ENCODE measurements around the gene PDXDC1. TPM values are rescaled to one million over a fixed set of nuclear protein-coding genes. Genes with fewer than 3 reads are reported as not detected.
"Not testable (repeated sequence)": the region's sequence is repeated elsewhere in the genome, so short reads cannot be mapped to it uniquely, and the experiment has no call there.

The PDXDC1 gene
- total and polyA plus RNA-seq, 4 donors = 35.7 to 109 (median 69.6) TPM

DNA sequence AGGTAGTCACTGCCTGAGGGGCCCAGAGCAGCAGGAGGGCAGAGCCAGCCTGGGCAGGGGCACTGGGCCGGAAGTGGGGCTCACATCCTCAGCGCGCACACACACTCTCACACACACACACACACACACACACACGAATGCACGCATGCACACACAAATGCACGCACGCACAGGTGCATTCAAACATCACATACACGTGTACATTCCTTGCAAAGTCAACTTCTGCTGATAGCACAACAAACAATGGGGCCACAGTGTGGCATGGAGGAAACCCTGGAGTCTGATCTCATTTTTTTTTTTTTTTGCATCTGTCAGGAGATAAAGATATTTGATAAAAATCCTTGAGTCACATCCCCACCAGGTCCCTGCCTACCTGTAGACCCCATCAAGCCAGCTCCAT lies 182.8 kb downstream of the PDXDC1 start:
- not testable (repeated sequence) for H3K4me1 ChIP-seq (ENCODE audit: control insufficient read depth in 5 of 5, insufficient read depth in 5 of 5, low read length in 5 of 5); H3K9me3 ChIP-seq (ENCODE audit: control insufficient read depth in 4 of 4, insufficient read depth in 3 of 4, low read length in 3 of 4); H3K27ac ChIP-seq (ENCODE audit: low read depth in 1 of 2, low read length in 1 of 2); H3K36me3 ChIP-seq (ENCODE audit: control insufficient read depth in 4 of 4, insufficient read depth in 4 of 4, low read length in 4 of 4); H3K9ac ChIP-seq (ENCODE audit: insufficient read depth in 1 of 2, low read length in 2 of 2); H3K4me3 ChIP-seq; H3K27me3 ChIP-seq (ENCODE audit: control insufficient read depth in 3 of 3, insufficient read depth in 3 of 3, low read length in 2 of 3); DNase-seq; ATAC-seq (ENCODE audit: insufficient read depth, low FRiP score)
- 82 to 93% methylated on average over 7 to 8 of the region's 8 CpGs for WGBS, 2 donors

DNA sequence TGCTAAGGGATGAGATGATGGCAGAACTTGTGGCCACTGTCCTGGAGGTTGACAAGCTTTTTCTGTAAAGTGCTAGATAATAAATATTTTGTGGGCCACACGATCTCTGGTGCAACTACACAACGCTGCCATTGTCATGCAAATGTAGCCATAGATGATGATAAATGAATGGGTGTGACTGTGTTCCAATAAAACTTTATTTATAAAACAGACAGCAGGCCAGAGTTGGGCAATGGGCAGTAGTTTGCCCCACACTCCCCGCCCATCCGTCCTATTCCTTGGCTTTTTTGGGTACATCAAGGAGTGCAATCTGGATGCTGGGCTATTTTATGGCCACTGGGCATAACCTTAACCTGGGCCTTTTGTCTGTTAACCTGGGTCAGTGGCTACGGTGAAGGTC lies 184.8 kb downstream of the PDXDC1 start:
- 95% methylated on average over 4 to 5 of the region's 5 CpGs for WGBS, 2 donors
- ATAC-seq (ENCODE audit: insufficient read depth, low FRiP score) = not testable (repeated sequence)

DNA sequence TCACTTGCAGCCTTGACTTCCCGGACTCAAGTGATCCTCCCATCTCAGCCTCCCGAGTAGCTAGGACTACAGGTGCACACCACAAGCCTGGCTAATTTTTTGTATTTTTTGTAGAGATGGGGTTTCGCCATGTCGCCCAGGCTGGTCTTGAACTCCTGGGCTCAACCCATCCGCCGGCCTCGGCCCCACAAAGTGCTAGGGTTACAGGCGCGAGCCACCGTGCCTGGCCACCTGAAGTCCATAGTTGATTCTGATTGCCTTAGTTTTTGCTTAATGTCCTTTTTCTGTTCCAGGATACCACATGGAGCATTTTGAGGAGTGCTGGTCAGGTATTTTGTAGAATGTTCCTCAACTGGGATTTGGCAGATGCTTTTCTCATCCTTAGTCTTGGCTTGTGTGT lies 185.7 kb downstream of the PDXDC1 start:
- not testable (repeated sequence) for H3K36me3 ChIP-seq (ENCODE audit: control insufficient read depth in 4 of 4, insufficient read depth in 4 of 4, low read length in 4 of 4); H3K4me1 ChIP-seq (ENCODE audit: control insufficient read depth in 5 of 5, insufficient read depth in 5 of 5, low read length in 5 of 5); DNase-seq; H3K27me3 ChIP-seq (ENCODE audit: control insufficient read depth in 3 of 3, insufficient read depth in 3 of 3, low read length in 2 of 3); H3K4me3 ChIP-seq; H3K9me3 ChIP-seq (ENCODE audit: control insufficient read depth in 4 of 4, insufficient read depth in 3 of 4, low read length in 3 of 4); ATAC-seq (ENCODE audit: insufficient read depth, low FRiP score); H3K27ac ChIP-seq (ENCODE audit: low read depth in 1 of 2, low read length in 1 of 2); H3K9ac ChIP-seq (ENCODE audit: insufficient read depth in 1 of 2, low read length in 2 of 2)
- 93 to 98% methylated on average over 6 to 8 of the region's 10 CpGs for WGBS, 2 donors

More for the DNA sequence above, 184.8 kb downstream of the PDXDC1 start:
- H3K9ac ChIP-seq (ENCODE audit: insufficient read depth in 1 of 2, low read length in 2 of 2); DNase-seq; H3K9me3 ChIP-seq (ENCODE audit: control insufficient read depth in 4 of 4, insufficient read depth in 3 of 4, low read length in 3 of 4); H3K36me3 ChIP-seq (ENCODE audit: control insufficient read depth in 4 of 4, insufficient read depth in 4 of 4, low read length in 4 of 4); H3K4me1 ChIP-seq (ENCODE audit: control insufficient read depth in 5 of 5, insufficient read depth in 5 of 5, low read length in 5 of 5); H3K27me3 ChIP-seq (ENCODE audit: control insufficient read depth in 3 of 3, insufficient read depth in 3 of 3, low read length in 2 of 3); H3K4me3 ChIP-seq; H3K27ac ChIP-seq (ENCODE audit: low read depth in 1 of 2, low read length in 1 of 2): not testable (repeated sequence)

DNA sequence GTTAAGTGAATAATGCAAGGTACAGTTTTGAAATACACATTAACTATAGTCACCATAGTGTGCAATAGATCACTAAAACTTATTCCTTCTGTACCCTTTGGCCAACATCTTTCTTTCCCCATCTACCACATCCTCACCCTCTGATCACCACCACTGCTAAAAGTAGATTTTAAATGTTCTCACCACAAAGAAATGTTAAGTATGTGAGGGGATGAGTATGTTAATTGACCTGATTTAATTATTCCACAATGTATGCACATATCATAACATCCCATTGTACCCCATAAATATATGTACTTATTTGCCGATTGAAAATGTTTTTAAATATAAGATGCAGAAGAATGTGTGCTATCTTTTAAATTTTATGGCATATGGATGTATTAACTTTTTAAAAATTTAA lies 188.2 kb downstream of the PDXDC1 start:
- H3K27me3 ChIP-seq (ENCODE audit: control insufficient read depth in 3 of 3, insufficient read depth in 3 of 3, low read length in 2 of 3); H3K4me1 ChIP-seq (ENCODE audit: control insufficient read depth in 5 of 5, insufficient read depth in 5 of 5, low read length in 5 of 5); ATAC-seq (ENCODE audit: insufficient read depth, low FRiP score); H3K9ac ChIP-seq (ENCODE audit: insufficient read depth in 1 of 2, low read length in 2 of 2); H3K36me3 ChIP-seq (ENCODE audit: control insufficient read depth in 4 of 4, insufficient read depth in 4 of 4, low read length in 4 of 4); H3K4me3 ChIP-seq; H3K9me3 ChIP-seq (ENCODE audit: control insufficient read depth in 4 of 4, insufficient read depth in 3 of 4, low read length in 3 of 4); DNase-seq; H3K27ac ChIP-seq (ENCODE audit: low read depth in 1 of 2, low read length in 1 of 2): not testable (repeated sequence)
- WGBS, 2 donors = 84 to 93% methylated on average over 1 of the region's 1 CpG

DNA sequence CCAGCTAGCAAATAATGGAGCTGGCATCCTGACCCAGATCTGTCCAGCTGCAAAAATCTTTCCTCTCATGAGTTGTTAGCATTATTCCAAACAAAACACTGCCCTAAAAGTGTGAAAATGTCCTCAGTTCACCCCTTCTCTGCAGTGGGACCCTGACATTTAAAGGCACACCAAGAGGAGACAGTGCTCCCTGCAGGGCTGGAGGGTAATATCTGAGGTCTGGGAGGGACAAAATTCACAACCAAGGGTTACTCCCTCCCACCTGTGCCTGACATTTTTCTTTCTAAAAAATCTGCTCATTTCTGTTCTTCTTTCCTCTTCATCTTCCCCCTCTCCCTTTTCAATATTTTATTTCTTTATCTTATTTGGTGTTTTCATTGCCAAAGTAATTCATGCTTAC lies 191.4 kb downstream of the PDXDC1 start:
- H3K27ac ChIP-seq (ENCODE audit: low read depth in 1 of 2, low read length in 1 of 2); H3K36me3 ChIP-seq (ENCODE audit: control insufficient read depth in 4 of 4, insufficient read depth in 4 of 4, low read length in 4 of 4); H3K4me1 ChIP-seq (ENCODE audit: control insufficient read depth in 5 of 5, insufficient read depth in 5 of 5, low read length in 5 of 5); H3K9me3 ChIP-seq (ENCODE audit: control insufficient read depth in 4 of 4, insufficient read depth in 3 of 4, low read length in 3 of 4); DNase-seq; H3K4me3 ChIP-seq; H3K9ac ChIP-seq (ENCODE audit: insufficient read depth in 1 of 2, low read length in 2 of 2); ATAC-seq (ENCODE audit: insufficient read depth, low FRiP score); H3K27me3 ChIP-seq (ENCODE audit: control insufficient read depth in 3 of 3, insufficient read depth in 3 of 3, low read length in 2 of 3): not testable (repeated sequence)

DNA sequence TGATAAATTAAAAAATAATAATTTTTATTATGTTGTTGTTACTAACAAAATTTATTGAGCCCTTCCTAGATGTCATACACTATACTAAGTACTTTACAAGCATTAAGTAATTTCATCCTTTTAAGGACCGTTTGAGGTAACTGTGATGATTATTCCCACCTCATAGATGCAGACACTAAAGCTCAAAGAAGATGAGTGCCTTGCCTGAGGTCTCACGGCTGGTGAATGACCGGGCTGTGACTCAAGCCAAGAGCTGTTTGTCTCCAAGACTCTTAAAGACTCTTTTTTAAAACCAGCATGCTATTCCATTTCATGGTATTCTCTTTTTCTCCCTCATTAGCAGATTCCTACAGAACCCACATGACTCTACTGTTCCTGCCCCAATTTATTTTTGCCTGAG lies 193.5 kb downstream of the PDXDC1 start:
- H3K27me3 ChIP-seq (ENCODE audit: control insufficient read depth in 3 of 3, insufficient read depth in 3 of 3, low read length in 2 of 3); H3K9ac ChIP-seq (ENCODE audit: insufficient read depth in 1 of 2, low read length in 2 of 2); H3K4me3 ChIP-seq; H3K9me3 ChIP-seq (ENCODE audit: control insufficient read depth in 4 of 4, insufficient read depth in 3 of 4, low read length in 3 of 4); H3K36me3 ChIP-seq (ENCODE audit: control insufficient read depth in 4 of 4, insufficient read depth in 4 of 4, low read length in 4 of 4); H3K27ac ChIP-seq (ENCODE audit: low read depth in 1 of 2, low read length in 1 of 2); ATAC-seq (ENCODE audit: insufficient read depth, low FRiP score); H3K4me1 ChIP-seq (ENCODE audit: control insufficient read depth in 5 of 5, insufficient read depth in 5 of 5, low read length in 5 of 5); DNase-seq: not testable (repeated sequence)
- WGBS, 2 donors = 68 to 75% methylated on average over 3 of the region's 3 CpGs

DNA sequence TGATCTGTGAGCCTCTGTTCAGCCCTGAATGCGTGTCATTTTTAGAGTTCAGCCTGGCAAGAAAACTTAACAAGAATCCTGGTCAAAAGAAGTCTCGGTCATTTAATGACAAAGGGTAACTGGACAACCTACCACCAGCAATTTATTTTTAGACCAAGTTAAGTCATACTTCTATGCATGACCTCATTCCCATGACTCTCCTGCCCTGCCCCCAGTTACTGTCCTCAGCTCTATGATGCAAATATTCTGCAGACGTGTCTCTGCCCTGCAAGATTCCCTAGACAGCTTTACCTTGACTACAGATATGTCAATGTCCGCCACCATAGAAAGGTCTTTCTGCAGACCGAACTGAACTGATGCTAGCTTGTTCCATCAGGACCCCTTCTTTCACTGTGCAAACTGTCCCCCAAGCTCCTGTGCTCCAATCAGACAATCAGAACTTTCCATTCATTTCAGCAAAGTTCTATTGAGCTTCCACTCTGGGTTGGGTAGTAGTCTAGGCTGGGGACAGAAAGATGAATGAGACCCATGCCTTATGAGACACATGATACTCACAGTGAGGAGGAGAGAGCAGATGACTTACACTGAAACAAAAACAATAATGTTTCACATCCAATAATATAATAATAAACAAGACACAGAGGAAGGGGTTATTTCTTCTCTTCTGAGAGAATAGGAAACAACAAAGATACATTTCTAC lies 194.3 kb downstream of the PDXDC1 start:
- H3K27me3 ChIP-seq (ENCODE audit: control insufficient read depth in 3 of 3, insufficient read depth in 3 of 3, low read length in 2 of 3); DNase-seq; H3K9ac ChIP-seq (ENCODE audit: insufficient read depth in 1 of 2, low read length in 2 of 2); H3K4me3 ChIP-seq; H3K9me3 ChIP-seq (ENCODE audit: control insufficient read depth in 4 of 4, insufficient read depth in 3 of 4, low read length in 3 of 4); ATAC-seq (ENCODE audit: insufficient read depth, low FRiP score); H3K36me3 ChIP-seq (ENCODE audit: control insufficient read depth in 4 of 4, insufficient read depth in 4 of 4, low read length in 4 of 4); H3K27ac ChIP-seq (ENCODE audit: low read depth in 1 of 2, low read length in 1 of 2); H3K4me1 ChIP-seq (ENCODE audit: control insufficient read depth in 5 of 5, insufficient read depth in 5 of 5, low read length in 5 of 5): not testable (repeated sequence)
- WGBS, 2 donors = 74% methylated on average over 5 of the region's 5 CpGs

DNA sequence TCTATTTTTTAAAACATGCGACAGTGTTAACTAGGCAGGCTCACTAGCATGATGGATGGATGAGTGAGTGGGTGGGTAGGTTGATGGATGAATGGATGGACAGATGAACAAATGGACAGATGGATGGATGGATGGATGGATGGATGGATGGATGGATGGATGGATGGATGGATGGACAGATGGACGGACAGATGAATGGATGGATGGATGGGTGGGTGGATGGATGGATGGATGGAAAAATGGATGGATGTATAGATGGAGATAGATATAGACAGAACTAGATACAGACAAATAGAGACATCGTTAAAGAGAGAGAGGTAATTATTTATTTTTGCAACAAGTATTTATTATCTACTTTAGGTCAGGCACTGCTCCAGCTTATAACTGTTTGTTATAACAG lies 205.1 kb downstream of the PDXDC1 start:
- H3K9ac ChIP-seq (ENCODE audit: insufficient read depth in 1 of 2, low read length in 2 of 2); H3K4me3 ChIP-seq; ATAC-seq (ENCODE audit: insufficient read depth, low FRiP score); H3K27me3 ChIP-seq (ENCODE audit: control insufficient read depth in 3 of 3, insufficient read depth in 3 of 3, low read length in 2 of 3); H3K36me3 ChIP-seq (ENCODE audit: control insufficient read depth in 4 of 4, insufficient read depth in 4 of 4, low read length in 4 of 4); H3K4me1 ChIP-seq (ENCODE audit: control insufficient read depth in 5 of 5, insufficient read depth in 5 of 5, low read length in 5 of 5); DNase-seq; H3K27ac ChIP-seq (ENCODE audit: low read depth in 1 of 2, low read length in 1 of 2); H3K9me3 ChIP-seq (ENCODE audit: control insufficient read depth in 4 of 4, insufficient read depth in 3 of 4, low read length in 3 of 4): not testable (repeated sequence)
- 81 to 95% methylated on average over 3 of the region's 3 CpGs for WGBS, 2 donors
